Activated CD8-positive, alpha-beta memory T cell treated with anti-CD3 and anti-CD28 coated beads for 24 hours (primary cell): ENCODE measurements around the gene RHD.
"Not testable (repeated sequence)": the region's sequence is repeated elsewhere in the genome, so short reads cannot be mapped to it uniquely, and the experiment has no call there.

Experiments used
- DNase-seq: peaks from one replicate; pipeline ENCODE4 v3.0.0-alpha.2; 2020

Gene RHD

DNA sequence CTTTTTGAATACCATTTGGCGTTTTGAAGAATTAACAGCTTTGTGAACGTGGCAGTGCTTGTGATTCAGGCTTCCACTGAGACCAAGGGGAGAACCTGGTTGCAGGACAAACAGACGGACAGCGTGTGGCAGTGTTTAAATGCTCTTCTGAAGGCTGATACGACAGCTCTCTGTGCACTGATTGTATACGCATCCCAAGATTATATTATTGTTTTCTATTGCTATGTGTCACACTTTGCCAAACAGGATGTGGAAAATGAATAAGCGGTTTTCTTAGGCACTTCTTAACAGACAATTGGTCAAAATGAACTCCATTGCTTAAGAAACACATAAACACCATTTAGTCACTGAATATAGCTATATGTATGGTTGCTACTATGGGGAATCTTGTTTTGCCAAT lies 12.5 kb upstream of the RHD start:
- DNase-seq, result not testable (repeated sequence)

- not testable (repeated sequence) for DNase-seq
Measured at GRCh38 chr1:25260336-25260735, 12.0 kb upstream of the RHD start.

GRCh38 chr1:25266554-25267287 lies 5.6 kb upstream of the RHD start:
- not testable (repeated sequence) for DNase-seq

- peak; percentile 98 for DNase-seq
Measured at GRCh38 chr1:25267288-25268142, 4.8 kb upstream of the RHD start.

- DNase-seq, result not testable (repeated sequence)
Measured at GRCh38 chr1:25268143-25268760, 4.1 kb upstream of the RHD start.

GRCh38 chr1:25275648-25276047 lies 3.3 kb downstream of the RHD start:
- not testable (repeated sequence) for DNase-seq

- DNase-seq, result not testable (repeated sequence)
Measured at GRCh38 chr1:25277295-25277694, 5.0 kb downstream of the RHD start.

DNA sequence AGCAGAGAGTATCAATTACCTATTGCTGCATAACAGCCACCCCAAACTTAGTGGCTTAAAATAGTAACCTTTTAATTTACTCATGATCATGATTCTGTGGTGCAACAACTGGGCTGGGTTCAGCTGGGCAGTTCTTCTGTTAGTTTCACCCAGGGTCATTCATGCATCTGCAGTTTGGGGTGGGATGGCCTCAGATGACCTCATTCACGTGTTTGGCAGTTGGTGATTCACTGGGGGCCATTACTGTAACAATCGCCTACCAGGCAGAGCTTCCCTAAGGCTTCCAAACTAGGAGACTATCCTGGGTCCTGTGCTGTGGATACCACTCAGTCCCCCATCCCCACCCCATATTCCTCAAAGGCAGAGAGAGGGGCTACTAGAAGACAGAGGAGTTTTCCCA lies 6.0 kb downstream of the RHD start:
- not testable (repeated sequence) for DNase-seq

DNA sequence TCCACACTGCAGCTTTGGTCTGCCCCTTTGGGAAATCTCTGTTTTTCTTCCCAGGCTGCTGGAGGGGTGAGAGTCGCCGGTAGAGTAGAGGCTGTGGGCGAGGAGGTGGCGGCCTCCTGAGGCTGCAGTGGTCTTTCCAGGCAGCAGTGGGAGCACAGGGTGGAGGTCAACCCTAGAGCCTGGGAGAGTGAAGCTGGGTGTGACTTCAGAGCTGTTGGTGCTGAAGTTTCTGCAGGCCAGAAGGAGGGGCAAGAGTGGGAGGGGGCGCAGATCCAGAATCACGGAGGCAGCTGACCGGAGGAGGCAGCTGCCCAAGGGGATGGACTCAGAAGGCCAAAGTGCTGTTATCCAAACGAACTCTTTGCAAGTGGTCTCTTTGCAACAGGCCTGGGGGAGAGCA lies 6.5 kb downstream of the RHD start:
- not testable (repeated sequence) for DNase-seq

GRCh38 chr1:25279693-25280111 lies 7.4 kb downstream of the RHD start:
- not testable (repeated sequence) for DNase-seq

DNA sequence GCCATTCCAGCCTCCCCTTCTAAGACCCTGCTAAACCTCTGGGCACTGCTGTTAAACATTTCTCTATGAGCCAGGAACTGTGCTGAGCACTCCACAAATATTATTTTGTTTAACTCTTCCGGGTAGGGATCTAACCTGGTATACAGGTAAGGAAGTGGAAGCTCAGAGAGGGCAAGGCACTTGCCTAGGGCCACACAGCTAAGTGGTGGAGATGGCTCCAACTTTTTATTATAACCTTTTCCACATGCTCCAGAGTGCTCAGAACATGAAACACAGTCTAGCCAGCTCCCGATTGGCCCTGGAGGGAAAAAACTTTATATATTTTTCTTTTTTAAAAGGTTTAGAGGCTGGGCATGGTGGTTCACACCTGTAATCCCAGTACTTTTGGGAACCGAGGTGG lies 13.6 kb downstream of the RHD start:
- not testable (repeated sequence) for DNase-seq

GRCh38 chr1:25287164-25287563 lies 14.9 kb downstream of the RHD start:
- not testable (repeated sequence) for DNase-seq

- not testable (repeated sequence) for DNase-seq
Measured at GRCh38 chr1:25288573-25289101, 16.3 kb downstream of the RHD start.

GRCh38 chr1:25290043-25290442 lies 17.7 kb downstream of the RHD start:
- DNase-seq, result not testable (repeated sequence)

GRCh38 chr1:25293426-25293825 lies 21.1 kb downstream of the RHD start:
- DNase-seq, result not testable (repeated sequence)

GRCh38 chr1:25294889-25295826 lies 22.8 kb downstream of the RHD start:
- DNase-seq, result not testable (repeated sequence)

GRCh38 chr1:25296501-25296900 lies 24.2 kb downstream of the RHD start:
- DNase-seq, result not testable (repeated sequence)

DNA sequence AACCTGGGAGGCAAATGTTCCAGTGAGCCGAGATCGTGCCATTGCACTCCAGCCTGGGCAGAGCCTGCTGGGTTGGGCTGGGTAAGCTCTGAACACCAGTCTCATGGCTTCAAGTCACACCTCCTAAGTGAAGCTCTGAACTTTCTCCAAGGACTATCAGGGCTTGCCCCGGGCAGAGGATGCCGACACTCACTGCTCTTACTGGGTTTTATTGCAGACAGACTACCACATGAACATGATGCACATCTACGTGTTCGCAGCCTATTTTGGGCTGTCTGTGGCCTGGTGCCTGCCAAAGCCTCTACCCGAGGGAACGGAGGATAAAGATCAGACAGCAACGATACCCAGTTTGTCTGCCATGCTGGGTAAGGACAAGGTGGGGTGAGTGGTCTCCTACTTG lies 28.4 kb downstream of the RHD start:
- not testable (repeated sequence) for DNase-seq

DNA sequence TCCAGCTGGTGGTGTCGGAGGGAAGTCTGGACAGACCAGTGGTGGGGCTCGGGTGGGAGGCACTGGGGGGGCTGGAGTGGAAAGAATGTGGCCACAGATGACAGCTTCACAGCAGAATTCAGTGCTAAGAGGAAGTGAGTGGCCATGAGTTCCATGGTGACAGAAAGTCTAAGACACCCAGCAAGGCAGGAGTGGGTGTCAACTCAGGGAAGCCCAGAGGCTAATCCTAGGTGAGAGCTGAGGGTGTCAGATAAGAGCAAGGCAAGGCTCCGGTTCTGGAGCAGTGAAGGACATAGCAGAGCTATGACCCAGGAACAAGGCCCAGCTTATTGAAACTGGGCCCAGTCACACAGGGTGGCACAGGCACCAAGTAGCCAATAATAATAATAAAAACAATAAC lies 30.0 kb downstream of the RHD start:
- DNase-seq, result not testable (repeated sequence)

DNA sequence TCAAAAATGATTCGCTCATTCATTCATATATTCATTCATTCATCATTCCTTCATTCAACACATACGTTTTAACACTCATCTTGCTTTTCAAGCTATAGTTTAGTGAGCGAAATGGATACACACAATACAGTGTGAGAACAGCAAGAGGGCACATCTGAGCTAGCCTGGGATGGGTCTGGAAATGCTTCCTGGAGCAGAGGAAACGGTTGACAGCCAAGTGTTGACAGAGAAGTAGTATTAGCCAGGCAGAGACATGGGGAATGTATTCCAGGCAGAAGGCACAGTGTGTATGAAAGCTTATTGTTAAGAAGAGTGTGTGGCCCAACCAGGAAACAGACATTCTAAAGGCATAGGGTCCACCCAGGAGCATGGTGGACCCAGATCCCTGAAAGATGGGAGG lies 32.6 kb downstream of the RHD start:
- DNase-seq, result not testable (repeated sequence)

- not testable (repeated sequence) for DNase-seq
Measured at GRCh38 chr1:25308168-25308567, 35.9 kb downstream of the RHD start.

DNA sequence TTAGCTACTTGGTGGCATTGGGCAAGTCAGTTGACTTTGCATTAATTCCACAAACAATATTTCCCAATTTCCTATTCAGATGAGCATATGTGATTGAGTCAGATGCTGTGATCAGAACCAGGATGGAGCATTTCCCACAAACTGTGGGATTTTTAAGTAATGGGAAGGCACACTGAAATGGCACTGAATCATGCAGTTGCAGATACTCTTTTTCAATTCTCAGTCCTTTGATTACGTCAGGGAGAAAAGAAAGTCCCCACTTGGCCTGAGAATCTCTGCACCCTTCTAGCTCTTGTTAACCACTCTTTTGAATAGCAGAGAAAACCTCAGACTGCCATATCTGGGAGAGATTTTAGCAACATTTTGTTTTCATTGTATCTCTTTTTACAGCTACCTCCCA lies 36.8 kb downstream of the RHD start:
- DNase-seq, result not testable (repeated sequence)
